Measurements from ENCODE around the gene DGKQ. TPM values are rescaled to one million over a fixed set of nuclear protein-coding genes. Genes with fewer than 3 reads are reported as not detected.

DGKQ gene
- total RNA-seq, 2 donors from 2014 or later = 18.6 to 24.0 TPM

- Histone ChIP-seq H3K4me3 (no peak overlapping the region), H3K4me1 (ENCODE audit: control insufficient read depth in 1 of 2, low read depth in 2 of 2) (peaks cover 14 to 24% of the 10 kb centered on the region in 2 donors), H3K9me3 (no peaks in the 10 kb centered on the region), H3K27me3 (replicated peaks; ENCODE audit: insufficient read depth) (no peaks in the 10 kb centered on the region), H3K27ac (no peak overlapping the region), H3K36me3 (no peaks in the 10 kb centered on the region)
- TF ChIP-seq CTCF (IDR thresholded peaks at IDR 0.05) = no peak
- ATAC-seq (ENCODE audit: insufficient number of reproducible peaks, low FRiP score, low read depth) (no peak), DNase-seq (ENCODE audit: low spot score) (no peak)
These were observed 15.7 kb upstream of the DGKQ start for GRCh38 chr4:988726-989721.

DNA sequence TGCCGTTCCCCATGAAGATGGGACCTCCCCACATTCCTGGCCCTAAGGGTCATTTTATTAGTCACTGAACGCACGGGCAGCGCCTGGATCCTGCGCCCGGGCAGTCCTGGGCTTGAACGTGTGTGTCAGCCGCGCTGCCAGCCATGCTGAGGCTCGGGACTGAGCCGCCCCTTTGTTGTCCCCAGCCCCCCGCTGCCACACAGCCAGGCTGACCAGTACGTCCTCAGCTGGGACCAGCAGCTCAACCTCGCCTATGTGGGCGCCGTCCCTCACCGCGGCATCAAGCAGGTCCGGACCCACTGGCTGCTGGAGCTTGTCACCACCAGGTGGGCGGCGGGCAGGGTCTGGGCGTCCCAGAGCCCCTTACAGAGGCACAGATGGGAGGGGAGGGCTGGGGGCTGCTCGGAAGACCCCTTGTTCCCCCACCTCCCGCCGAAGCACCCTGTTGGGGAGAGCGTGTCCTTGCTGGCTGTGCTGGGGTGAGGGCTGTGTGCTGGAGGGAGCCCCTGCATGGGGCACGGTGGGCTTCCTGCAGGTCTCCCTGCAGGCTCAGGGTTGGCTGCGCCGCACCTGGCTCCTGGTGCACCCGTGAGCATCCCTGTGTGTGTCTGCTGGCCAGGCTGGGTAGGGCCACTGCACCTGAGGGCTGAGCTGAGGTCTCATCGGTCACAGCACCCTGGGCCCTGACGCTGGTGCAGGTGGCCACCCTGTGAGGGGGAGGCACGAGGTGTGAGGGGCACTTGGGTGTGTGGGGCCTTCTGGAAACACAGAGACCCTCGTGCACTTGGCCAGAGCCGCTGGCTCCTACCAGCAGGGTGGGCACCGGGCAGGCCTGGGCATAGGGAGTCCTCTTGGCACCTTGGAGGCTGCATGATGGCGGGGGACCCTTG, 14.5 kb upstream of the DGKQ start:
- peak overlapping the region; percentile 74 for H3K4me3 ChIP-seq
- TF ChIP-seq CTCF (IDR thresholded peaks at IDR 0.05) = no peak
- peaks cover 14 to 24% of the 10 kb centered on the region in 2 donors for H3K4me1 ChIP-seq (ENCODE audit: control insufficient read depth in 1 of 2, low read depth in 2 of 2)
- H3K27me3 ChIP-seq (replicated peaks; ENCODE audit: insufficient read depth) = no peaks in the 10 kb centered on the region
- no peak overlapping the region for H3K27ac ChIP-seq
- no peak for ATAC-seq (ENCODE audit: insufficient number of reproducible peaks, low FRiP score, low read depth)
- no peaks in the 10 kb centered on the region for H3K9me3 ChIP-seq
- DNase-seq (ENCODE audit: low spot score) = no peak
- H3K36me3 ChIP-seq = no peaks in the 10 kb centered on the region

DNA sequence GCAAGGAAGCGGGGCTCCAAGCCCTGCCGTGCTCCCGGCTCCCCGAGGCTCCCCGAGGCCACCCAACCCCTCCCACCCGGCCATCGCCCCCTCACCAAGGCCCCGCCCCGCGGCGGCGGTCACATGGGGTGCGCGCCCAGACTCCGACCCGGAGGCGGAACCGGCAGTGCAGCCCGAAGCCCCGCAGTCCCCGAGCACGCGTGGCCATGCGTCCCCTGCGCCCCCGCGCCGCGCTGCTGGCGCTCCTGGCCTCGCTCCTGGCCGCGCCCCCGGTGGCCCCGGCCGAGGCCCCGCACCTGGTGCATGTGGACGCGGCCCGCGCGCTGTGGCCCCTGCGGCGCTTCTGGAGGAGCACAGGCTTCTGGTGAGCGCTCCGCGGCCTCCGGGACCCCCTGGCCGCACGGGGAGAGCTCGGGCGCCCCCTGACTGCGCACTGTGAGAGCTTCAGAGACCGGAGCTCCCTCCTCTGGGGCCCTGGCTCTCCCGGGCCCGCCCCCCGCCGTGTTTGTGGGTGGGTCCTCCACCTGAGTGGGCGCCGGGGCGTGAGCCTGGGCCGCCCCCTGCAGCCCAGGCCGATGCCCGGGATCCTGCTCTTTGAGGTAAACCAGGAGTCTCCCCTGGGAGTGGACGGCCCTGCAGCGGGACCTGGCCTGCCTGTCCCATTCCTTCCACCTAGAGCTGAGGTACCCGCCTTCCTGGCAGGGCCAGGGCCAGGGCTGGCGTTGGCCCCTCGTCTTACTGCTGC, 13.7 kb upstream of the DGKQ start, which contains the start of gene IDUA:
TSS of gene IDUA (plus strand) at position 166 of the 745 bp plus-strand sequence. CDS start at position 207, 41 bp downstream.
- H3K27ac ChIP-seq = no peak within 1 kb of the TSS
- no peak for TF ChIP-seq CTCF (IDR thresholded peaks at IDR 0.05)
- ATAC-seq (ENCODE audit: insufficient number of reproducible peaks, low FRiP score, low read depth) = peak; percentile 60

DNA sequence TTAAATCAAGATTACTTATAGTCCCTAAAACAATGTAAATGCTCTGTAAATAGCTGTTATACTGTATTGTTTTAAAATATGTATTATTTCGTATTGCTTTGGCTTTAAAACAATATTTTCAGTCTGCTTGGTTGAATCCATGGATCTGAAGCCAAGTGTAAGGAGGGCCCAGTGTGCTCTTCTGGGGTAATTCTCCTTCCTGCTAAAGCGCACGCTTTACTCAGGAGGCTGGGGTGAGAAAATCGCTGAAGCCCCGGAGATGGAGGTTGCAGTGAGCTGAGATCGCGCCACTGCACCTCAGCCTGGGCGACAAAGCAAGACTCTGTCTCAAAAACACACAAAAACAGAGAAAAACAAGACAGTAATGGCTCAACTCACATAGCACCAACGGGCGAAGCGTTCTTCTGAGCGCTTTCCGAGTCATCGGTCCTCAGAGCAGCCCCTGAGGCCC, 13.1 kb upstream of the DGKQ start:
- H3K27ac ChIP-seq = no peak overlapping the region
- no peak for TF ChIP-seq CTCF (IDR thresholded peaks at IDR 0.05)

More for the DNA sequence above, 13.7 kb upstream of the DGKQ start, which contains the start of gene IDUA:
- Histone ChIP-seq H3K4me3 (peak within 1 kb of the TSS; percentile 74), H3K4me1 (ENCODE audit: control insufficient read depth in 1 of 2, low read depth in 2 of 2) (peaks cover 14 to 24% of the 10 kb centered on the region in 2 donors), H3K27me3 (replicated peaks; ENCODE audit: insufficient read depth) (no peaks in the 10 kb centered on the region), H3K36me3 (no peaks in the 10 kb centered on the region), H3K9me3 (no peaks in the 10 kb centered on the region)
- no peak for DNase-seq (ENCODE audit: low spot score)

More for the DNA sequence above, 13.1 kb upstream of the DGKQ start:
- DNase-seq (ENCODE audit: low spot score) (no peak), ATAC-seq (ENCODE audit: insufficient number of reproducible peaks, low FRiP score, low read depth) (no peak)
- Histone ChIP-seq H3K4me1 (ENCODE audit: control insufficient read depth in 1 of 2, low read depth in 2 of 2) (peaks cover 14 to 24% of the 10 kb centered on the region in 2 donors), H3K27me3 (replicated peaks; ENCODE audit: insufficient read depth) (no peaks in the 10 kb centered on the region), H3K4me3 (peak overlapping the region; percentile 74), H3K9me3 (no peaks in the 10 kb centered on the region), H3K36me3 (no peaks in the 10 kb centered on the region)
